ENCODE results near the gene SNU13. TPM values are rescaled to one million over a fixed set of nuclear protein-coding genes. Genes with fewer than 3 reads are reported as not detected.
"Not testable (repeated sequence)": the region's sequence is repeated elsewhere in the genome, so short reads cannot be mapped to it uniquely, and the experiment has no call there.

SNU13 gene
- total RNA-seq, 2 experiments from 2014 or later: 236 to 242 TPM

DNA sequence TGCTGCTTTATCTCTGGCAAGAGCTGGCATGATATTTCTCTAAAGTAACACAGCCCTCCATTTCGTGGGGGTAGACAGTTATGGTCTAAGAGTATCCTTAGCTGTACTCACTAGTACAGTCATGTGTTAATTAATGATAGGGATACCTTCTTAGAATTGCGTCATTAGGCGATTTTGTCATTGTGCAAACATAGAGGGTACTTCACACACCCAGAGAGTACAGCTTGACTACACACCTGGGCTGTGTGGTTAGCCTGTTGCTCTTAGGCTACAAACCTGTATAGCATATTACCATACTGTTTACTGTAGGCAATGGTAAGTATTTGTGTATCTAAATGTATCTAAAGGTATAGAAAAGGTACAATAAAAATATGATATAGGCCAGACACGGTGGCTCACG is 50.5 kb downstream of the SNU13 start:
- POLR2A ChIA-PET: interaction anchor here (1.1 kb wide), 1 partner anchor 10 kb away, joined by 3 read pairs; no protein-coding TSS in a partner anchor
- CTCF ChIA-PET: interaction anchor here (2.9 kb wide), 1 partner anchor 29 kb away, joined by 10 read pairs; no protein-coding TSS in a partner anchor
- H3K27me3 Mint-ChIP-seq: no peaks in the 10 kb centered on the region
- no peak for DNase-seq
- H3K9me3 Mint-ChIP-seq: no peaks in the 10 kb centered on the region
- H3K4me3 Mint-ChIP-seq: no peak overlapping the region
- H3K36me3 Mint-ChIP-seq: peaks cover 59% of the 10 kb centered on the region
- H3K4me1 Mint-ChIP-seq (ENCODE audit: low read depth): peaks cover 3% of the 10 kb centered on the region
- H3K27ac Mint-ChIP-seq: no peak overlapping the region
- intact Hi-C loops (cut with micrococcal nuclease): no loop called here

DNA sequence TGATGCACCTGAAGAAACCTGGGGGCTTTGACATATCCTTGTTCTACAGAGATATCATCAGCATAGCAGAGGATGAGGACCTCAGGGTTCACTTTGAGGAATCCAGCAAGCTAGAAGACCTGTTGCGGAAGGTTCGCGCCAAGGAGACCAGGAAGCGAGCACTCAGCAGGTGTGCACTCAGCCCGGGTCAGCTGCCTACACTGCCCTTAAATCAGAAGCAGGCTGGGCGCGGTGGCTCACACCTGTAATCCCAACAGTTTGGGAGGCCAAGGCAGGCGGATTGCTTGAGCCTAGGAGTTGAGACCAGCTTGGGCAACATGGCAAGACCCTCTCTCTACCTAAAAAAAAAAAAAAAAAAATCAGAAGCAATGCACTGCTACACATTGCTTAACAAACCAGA is 51.0 kb downstream of the SNU13 start:
- POLR2A ChIA-PET; H3K9me3 Mint-ChIP-seq; H3K4me1 Mint-ChIP-seq (ENCODE audit: low read depth); H3K27ac Mint-ChIP-seq; DNase-seq; H3K4me3 Mint-ChIP-seq; H3K27me3 Mint-ChIP-seq; intact Hi-C loops (cut with micrococcal nuclease): not testable (repeated sequence)
- peaks cover 56% of the 10 kb centered on the region for H3K36me3 Mint-ChIP-seq
- CTCF ChIA-PET: interaction anchor here (2.9 kb wide), 1 partner anchor 30 kb away, joined by 10 read pairs; no protein-coding TSS in a partner anchor

DNA sequence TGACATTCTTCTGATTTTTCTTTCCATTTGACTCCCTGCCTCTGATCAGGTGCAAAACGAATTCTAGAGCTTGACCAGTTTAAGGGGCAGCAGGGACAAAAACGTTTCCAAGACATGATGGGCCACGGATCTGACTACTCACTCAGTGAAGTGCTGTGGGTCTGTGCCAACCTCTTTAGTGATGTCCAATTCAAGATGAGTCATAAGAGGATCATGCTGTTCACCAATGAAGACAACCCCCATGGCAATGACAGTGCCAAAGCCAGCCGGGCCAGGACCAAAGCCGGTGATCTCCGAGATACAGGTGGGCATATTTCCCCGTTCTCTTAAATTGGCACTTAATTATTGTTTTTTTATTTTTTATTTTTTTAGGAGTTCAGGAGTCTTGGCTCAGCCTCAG is 52.2 kb downstream of the SNU13 start:
- ChIA-PET POLR2A (no interaction called here), CTCF (interaction anchor here (1.1 to 2.9 kb wide), 2 partner anchors 31 to 233 kb away, joined by 3 to 10 read pairs; no protein-coding TSS in a partner anchor)
- intact Hi-C loops (cut with micrococcal nuclease): no loop called here
- no peak for DNase-seq
- H3K4me1 Mint-ChIP-seq (ENCODE audit: low read depth): no peaks in the 10 kb centered on the region
- no peak overlapping the region for H3K27ac Mint-ChIP-seq
- H3K27me3 Mint-ChIP-seq: no peaks in the 10 kb centered on the region
- peaks cover 50% of the 10 kb centered on the region for H3K36me3 Mint-ChIP-seq
- H3K4me3 Mint-ChIP-seq: no peak overlapping the region
- no peaks in the 10 kb centered on the region for H3K9me3 Mint-ChIP-seq

DNA sequence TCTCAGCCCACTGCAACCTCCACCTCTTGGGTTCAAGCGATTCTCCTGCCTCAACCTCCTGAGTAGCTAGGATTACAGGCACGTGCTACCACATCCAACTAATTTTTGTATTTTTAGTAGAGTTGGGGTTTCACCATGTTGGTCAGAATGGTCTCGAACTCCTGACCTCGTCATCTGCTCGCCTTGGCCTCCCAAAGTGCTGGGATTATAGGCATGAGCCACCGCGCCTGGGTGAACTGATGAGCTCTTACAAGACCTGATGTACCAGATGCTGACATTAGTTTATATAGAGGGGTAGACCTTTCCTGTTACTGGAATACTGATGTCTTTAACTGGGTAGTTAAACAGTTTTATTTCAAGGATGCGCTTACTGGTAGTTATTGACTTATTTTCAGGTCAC is 54.1 kb downstream of the SNU13 start:
- intact Hi-C loops (cut with micrococcal nuclease); CTCF ChIA-PET; H3K9me3 Mint-ChIP-seq; H3K4me1 Mint-ChIP-seq (ENCODE audit: low read depth); DNase-seq; H3K4me3 Mint-ChIP-seq; H3K27ac Mint-ChIP-seq; H3K27me3 Mint-ChIP-seq: not testable (repeated sequence)
- peaks cover 50% of the 10 kb centered on the region for H3K36me3 Mint-ChIP-seq
- POLR2A ChIA-PET: interaction anchor here (1.1 kb wide), 1 partner anchor 14 kb away, joined by 3 read pairs; the partner anchor contains the start of genes DESI1 and XRCC6

DNA sequence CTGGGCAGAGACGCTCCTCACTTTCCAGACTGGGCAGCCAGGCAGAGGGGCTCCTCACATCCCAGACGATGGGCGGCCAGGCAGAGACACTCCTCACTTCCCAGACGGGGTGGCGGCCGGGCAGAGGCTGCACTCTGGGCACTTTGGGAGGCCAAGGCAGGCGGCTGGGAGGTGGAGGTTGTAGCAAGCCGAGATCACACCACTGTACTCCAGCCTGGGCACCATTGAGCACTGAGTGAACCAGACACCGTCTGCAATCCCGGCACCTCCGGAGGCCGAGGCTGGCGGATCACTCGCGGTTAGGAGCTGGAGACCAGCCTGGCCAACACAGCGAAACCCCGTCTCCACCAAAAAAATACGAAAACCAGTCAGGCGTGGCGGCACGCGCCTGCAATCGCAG is 57.1 kb downstream of the SNU13 start:
- H3K4me3 Mint-ChIP-seq; H3K27ac Mint-ChIP-seq; DNase-seq; intact Hi-C loops (cut with micrococcal nuclease); H3K27me3 Mint-ChIP-seq; POLR2A ChIA-PET; CTCF ChIA-PET; H3K4me1 Mint-ChIP-seq (ENCODE audit: low read depth); H3K9me3 Mint-ChIP-seq: not testable (repeated sequence)
- H3K36me3 Mint-ChIP-seq: peaks cover 62% of the 10 kb centered on the region

DNA sequence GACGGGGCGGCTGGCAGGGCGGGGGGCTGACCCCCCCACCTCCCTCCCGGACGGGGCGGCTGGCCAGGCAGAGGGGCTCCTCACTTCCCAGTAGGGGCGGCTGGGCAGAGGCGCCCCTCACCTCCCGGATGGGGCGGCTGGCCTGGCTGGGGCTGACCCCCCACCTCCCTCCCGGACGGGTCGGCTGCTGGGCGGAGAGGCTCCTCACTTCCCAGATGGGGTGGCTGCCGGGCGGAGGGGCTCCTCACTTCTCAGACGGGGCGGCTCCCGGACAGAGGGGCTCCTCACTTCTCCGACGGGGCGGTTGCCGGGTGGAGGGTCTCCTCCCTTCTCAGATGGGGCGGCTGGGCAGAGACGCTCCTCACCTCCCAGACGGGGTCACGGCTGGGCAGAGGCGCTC is 57.6 kb downstream of the SNU13 start:
- H3K27me3 Mint-ChIP-seq; H3K27ac Mint-ChIP-seq; H3K4me3 Mint-ChIP-seq; CTCF ChIA-PET; H3K9me3 Mint-ChIP-seq; H3K4me1 Mint-ChIP-seq (ENCODE audit: low read depth); intact Hi-C loops (cut with micrococcal nuclease); DNase-seq; POLR2A ChIA-PET: not testable (repeated sequence)
- H3K36me3 Mint-ChIP-seq: peaks cover 58% of the 10 kb centered on the region

DNA sequence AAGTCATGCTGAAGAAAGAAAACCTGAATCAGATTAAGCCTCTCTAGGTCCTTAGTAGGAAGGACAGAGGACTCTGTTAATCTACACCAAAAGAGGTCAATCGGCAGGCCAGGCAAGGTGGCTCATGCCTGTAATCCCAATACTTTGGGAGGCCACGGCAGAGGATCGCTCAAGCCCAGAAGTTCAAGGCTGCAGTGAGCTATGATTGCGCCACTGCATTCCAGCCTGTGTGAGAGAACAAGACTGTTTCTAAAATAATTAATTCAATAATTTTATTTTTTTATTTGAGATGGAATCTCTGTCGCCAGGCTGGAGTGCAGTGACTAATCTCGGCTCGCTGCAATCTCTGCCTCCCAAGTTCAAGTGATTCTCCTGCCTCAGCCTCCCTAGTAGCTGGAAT is 63.1 kb downstream of the SNU13 start:
- Mint-ChIP-seq H3K27me3 (no peaks in the 10 kb centered on the region), H3K36me3 (peaks cover 46% of the 10 kb centered on the region), H3K9me3 (no peaks in the 10 kb centered on the region), H3K27ac (no peak overlapping the region), H3K4me3 (no peak overlapping the region), H3K4me1 (ENCODE audit: low read depth) (peaks cover 18% of the 10 kb centered on the region)
- no peak for DNase-seq
- intact Hi-C loops (cut with micrococcal nuclease): no loop called here
- CTCF ChIA-PET: no interaction called here
- POLR2A ChIA-PET: no interaction called here

Other genes starting within 250 kb of the SNU13 start
- gene TOB2, start 242.1 kb downstream of the SNU13 start, total RNA-seq: 10 to 100 TPM; 34.2 TPM
- gene PHF5A, start 220.2 kb downstream of the SNU13 start, total RNA-seq: 10 to 100 TPM; 55.4 to 60.0 TPM
- 100 to 1,000 TPM; 103 to 105 TPM for gene ACO2, start 219.8 kb downstream of the SNU13 start, total RNA-seq
- gene POLR3H, start 144.4 kb downstream of the SNU13 start, total RNA-seq: 10 to 100 TPM; 23.3 to 23.8 TPM
- not detected for gene CSDC2, start 127.9 kb downstream of the SNU13 start, total RNA-seq
- 10 to 100 TPM; 45.1 to 46.4 TPM for gene PMM1, start 99.0 kb downstream of the SNU13 start, total RNA-seq
- gene DESI1, start 67.8 kb downstream of the SNU13 start, total RNA-seq: 10 to 100 TPM; 55.5 to 57.9 TPM
- 100 to 1,000 TPM; 403 to 409 TPM for gene XRCC6, start 67.6 kb downstream of the SNU13 start, total RNA-seq
- 10 to 100 TPM; 51.3 to 52.3 TPM for gene MEI1, start 10.6 kb upstream of the SNU13 start, total RNA-seq
- gene CCDC134, start 111.8 kb upstream of the SNU13 start, total RNA-seq: 10 to 100 TPM; 16.1 to 17.6 TPM
- 100 to 1,000 TPM; 131 to 137 TPM for gene SREBF2, start 144.2 kb upstream of the SNU13 start, total RNA-seq
- 1 to 10 TPM in 1 of 2 experiments, under 1 TPM in 1; 0.97 to 1.1 TPM for gene SHISA8, start 226.2 kb upstream of the SNU13 start, total RNA-seq
- 1 to 10 TPM; 3.2 to 5.0 TPM for gene TNFRSF13C, start 237.9 kb upstream of the SNU13 start, total RNA-seq

Measured in activated CD4-positive, alpha-beta memory T cell treated with anti-CD3 and anti-CD28 coated beads for 36 hours (primary cell).